GM19239 (cell line): Measurements from ENCODE around the gene DEFB131A.
"Not testable (repeated sequence)": the region's sequence is repeated elsewhere in the genome, so short reads cannot be mapped to it uniquely, and the experiment has no call there.

ENCODE experiments used
- DNase-seq: peaks from one replicate; pipeline ENCODE4 v3.0.0; 2011; ENCODE audit warnings: low spot score; ENCODE audit not compliant: insufficient read length
- FAIRE-seq: peaks from 2 replicates; lab custom pipeline; 2011; peaks lifted over from hg19 to GRCh38; lab: Jason Lieb, UNC

DEFB131A gene

GRCh38 chr4:9493589-9493988, 49.4 kb downstream of the DEFB131A start:
- not testable (repeated sequence) for FAIRE-seq, DNase-seq

- not testable (repeated sequence) for DNase-seq, FAIRE-seq
These were observed 50.2 kb downstream of the DEFB131A start for GRCh38 chr4:9494256-9495035.

- peak; percentile 27 for DNase-seq
- FAIRE-seq, result not testable (repeated sequence)
These were observed 51.2 kb downstream of the DEFB131A start for GRCh38 chr4:9495443-9495842.

- not testable (repeated sequence) for DNase-seq, FAIRE-seq
These were observed 53.6 kb downstream of the DEFB131A start for GRCh38 chr4:9497575-9498467.

GRCh38 chr4:9498468-9499040, 54.3 kb downstream of the DEFB131A start:
- not testable (repeated sequence) for DNase-seq, FAIRE-seq

GRCh38 chr4:9499974-9500487, 55.8 kb downstream of the DEFB131A start:
- not testable (repeated sequence) for DNase-seq, FAIRE-seq
